Measurements from ENCODE around the gene TMEM54. TPM values are rescaled to one million over a fixed set of nuclear protein-coding genes. Genes with fewer than 3 reads are reported as not detected.

The TMEM54 gene
- total RNA-seq, 1 experiment from 2014 or later, result 95.9 TPM

DNA sequence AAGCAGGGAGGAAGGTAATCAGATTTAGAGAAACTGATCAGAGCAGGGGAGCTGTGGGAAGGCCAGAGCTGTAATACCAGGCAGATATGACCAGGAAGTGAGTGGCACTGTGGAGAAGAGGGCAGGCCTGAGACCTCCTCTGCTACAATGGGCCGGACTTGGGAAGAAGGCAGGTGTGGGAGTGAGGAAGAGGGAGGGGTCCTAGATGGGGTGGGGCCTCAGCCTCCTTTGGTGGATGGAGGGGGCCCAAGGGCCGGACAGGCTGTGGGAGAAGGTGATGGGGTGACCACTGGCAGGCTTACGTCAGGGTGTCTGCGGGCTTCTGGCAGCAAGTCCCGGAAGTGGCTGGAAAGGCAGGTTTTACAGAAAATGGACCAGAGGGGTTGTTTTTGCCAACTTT, 19.9 kb downstream of the TMEM54 start:
- Mint-ChIP-seq H3K4me1 (ENCODE audit: low read depth, unreplicated experiment) (peaks cover 36% of the 10 kb centered on the region), H3K4me3 (ENCODE audit: low read depth, unreplicated experiment) (no peak overlapping the region), H3K9me3 (ENCODE audit: low read depth, unreplicated experiment) (no peaks in the 10 kb centered on the region), H3K36me3 (ENCODE audit: insufficient read depth, unreplicated experiment) (peaks cover 12% of the 10 kb centered on the region), H3K27me3 (ENCODE audit: unreplicated experiment) (peaks cover 45% of the 10 kb centered on the region), H3K27ac (ENCODE audit: unreplicated experiment) (peak overlapping the region; percentile 21)
- CTCF ChIA-PET, result no interaction called here
- intact Hi-C loops (cut with micrococcal nuclease; ENCODE audit: unreplicated experiment), result no loop called here
- no TSS peak for BruUV-seq (replicated peaks)
- DNase-seq, result no peak
- TF ChIP-seq, protein P1, sequence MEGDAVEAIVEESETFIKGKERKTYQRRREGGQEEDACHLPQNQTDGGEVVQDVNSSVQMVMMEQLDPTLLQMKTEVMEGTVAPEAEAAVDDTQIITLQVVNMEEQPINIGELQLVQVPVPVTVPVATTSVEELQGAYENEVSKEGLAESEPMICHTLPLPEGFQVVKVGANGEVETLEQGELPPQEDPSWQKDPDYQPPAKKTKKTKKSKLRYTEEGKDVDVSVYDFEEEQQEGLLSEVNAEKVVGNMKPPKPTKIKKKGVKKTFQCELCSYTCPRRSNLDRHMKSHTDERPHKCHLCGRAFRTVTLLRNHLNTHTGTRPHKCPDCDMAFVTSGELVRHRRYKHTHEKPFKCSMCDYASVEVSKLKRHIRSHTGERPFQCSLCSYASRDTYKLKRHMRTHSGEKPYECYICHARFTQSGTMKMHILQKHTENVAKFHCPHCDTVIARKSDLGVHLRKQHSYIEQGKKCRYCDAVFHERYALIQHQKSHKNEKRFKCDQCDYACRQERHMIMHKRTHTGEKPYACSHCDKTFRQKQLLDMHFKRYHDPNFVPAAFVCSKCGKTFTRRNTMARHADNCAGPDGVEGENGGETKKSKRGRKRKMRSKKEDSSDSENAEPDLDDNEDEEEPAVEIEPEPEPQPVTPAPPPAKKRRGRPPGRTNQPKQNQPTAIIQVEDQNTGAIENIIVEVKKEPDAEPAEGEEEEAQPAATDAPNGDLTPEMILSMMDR (IDR thresholded peaks at IDR 0.05; ENCODE audit: unreplicated experiment), result no peak

DNA sequence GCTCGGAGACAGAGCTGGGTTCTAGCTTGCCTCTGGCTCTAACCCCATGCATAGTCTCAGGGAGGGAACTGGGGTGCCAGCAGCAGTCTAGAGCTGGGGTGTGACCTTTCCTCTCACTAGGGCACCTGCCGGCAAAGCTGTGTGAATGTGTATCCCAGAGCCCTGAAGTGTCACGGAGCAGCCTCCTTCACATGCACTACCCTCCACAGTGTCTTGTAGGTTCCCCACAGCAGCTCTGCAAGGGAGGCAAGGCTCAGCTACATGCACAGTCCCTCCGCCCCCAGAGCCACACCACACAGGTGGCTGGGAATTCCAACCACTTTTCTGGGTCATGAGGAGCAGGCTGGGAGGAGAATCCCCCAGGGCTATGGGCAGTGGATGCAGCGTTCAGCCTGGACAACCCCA, 22.6 kb downstream of the TMEM54 start:
- H3K27me3 Mint-ChIP-seq (ENCODE audit: unreplicated experiment), result peaks cover 40% of the 10 kb centered on the region
- peaks cover 3% of the 10 kb centered on the region for H3K36me3 Mint-ChIP-seq (ENCODE audit: insufficient read depth, unreplicated experiment)
- H3K4me3 Mint-ChIP-seq (ENCODE audit: low read depth, unreplicated experiment), result no peak overlapping the region
- DNase-seq, result no peak
- TF ChIP-seq, protein P1 (IDR thresholded peaks at IDR 0.05; ENCODE audit: unreplicated experiment), result no peak
- no TSS peak for BruUV-seq (replicated peaks)
- no peaks in the 10 kb centered on the region for H3K9me3 Mint-ChIP-seq (ENCODE audit: low read depth, unreplicated experiment)
- H3K4me1 Mint-ChIP-seq (ENCODE audit: low read depth, unreplicated experiment), result peaks cover 33% of the 10 kb centered on the region
- H3K27ac Mint-ChIP-seq (ENCODE audit: unreplicated experiment), result no peak overlapping the region
- intact Hi-C loops (cut with micrococcal nuclease; ENCODE audit: unreplicated experiment), result loop anchor here (10.0 kb wide), 1 partner anchor 474 kb away; no protein-coding TSS in a partner anchor
- CTCF ChIA-PET, result interaction anchor here (0.6 to 1.2 kb wide), 2 partner anchors 14 to 29 kb away, joined by 3 read pairs; no protein-coding TSS in a partner anchor

DNA sequence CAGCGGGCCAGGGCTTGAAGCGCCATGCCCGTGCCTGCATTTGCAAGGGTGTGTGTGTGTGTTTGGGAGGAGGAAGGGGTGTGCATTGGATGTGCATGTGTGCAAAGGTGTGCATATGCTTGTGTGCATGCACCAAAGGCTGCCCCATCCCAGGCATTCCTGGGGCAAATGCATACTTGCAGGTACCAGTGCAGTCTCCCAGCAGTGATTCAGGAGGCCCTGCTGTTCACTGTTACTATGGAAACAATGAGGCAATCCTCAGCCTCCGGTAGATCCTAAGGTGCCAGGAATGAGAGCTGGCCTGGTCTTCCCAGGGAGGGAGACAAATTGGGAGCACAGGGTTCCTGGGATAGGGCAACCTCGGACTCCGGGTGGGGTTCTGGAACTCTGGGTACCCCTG, 23.0 kb downstream of the TMEM54 start:
- no peaks in the 10 kb centered on the region for H3K36me3 Mint-ChIP-seq (ENCODE audit: insufficient read depth, unreplicated experiment)
- no peaks in the 10 kb centered on the region for H3K9me3 Mint-ChIP-seq (ENCODE audit: low read depth, unreplicated experiment)
- H3K4me1 Mint-ChIP-seq (ENCODE audit: low read depth, unreplicated experiment), result peaks cover 32% of the 10 kb centered on the region
- TF ChIP-seq, protein P1 (IDR thresholded peaks at IDR 0.05; ENCODE audit: unreplicated experiment), result no peak
- H3K27ac Mint-ChIP-seq (ENCODE audit: unreplicated experiment), result no peak overlapping the region
- DNase-seq, result no peak
- H3K27me3 Mint-ChIP-seq (ENCODE audit: unreplicated experiment), result peaks cover 37% of the 10 kb centered on the region
- intact Hi-C loops (cut with micrococcal nuclease; ENCODE audit: unreplicated experiment), result loop anchor here (10.0 kb wide), 1 partner anchor 473 kb away; no protein-coding TSS in a partner anchor
- BruUV-seq (replicated peaks), result no TSS peak
- CTCF ChIA-PET, result interaction anchor here (0.6 to 1.2 kb wide), 2 partner anchors 15 to 29 kb away, joined by 3 read pairs; no protein-coding TSS in a partner anchor
- no peak overlapping the region for H3K4me3 Mint-ChIP-seq (ENCODE audit: low read depth, unreplicated experiment)

DNA sequence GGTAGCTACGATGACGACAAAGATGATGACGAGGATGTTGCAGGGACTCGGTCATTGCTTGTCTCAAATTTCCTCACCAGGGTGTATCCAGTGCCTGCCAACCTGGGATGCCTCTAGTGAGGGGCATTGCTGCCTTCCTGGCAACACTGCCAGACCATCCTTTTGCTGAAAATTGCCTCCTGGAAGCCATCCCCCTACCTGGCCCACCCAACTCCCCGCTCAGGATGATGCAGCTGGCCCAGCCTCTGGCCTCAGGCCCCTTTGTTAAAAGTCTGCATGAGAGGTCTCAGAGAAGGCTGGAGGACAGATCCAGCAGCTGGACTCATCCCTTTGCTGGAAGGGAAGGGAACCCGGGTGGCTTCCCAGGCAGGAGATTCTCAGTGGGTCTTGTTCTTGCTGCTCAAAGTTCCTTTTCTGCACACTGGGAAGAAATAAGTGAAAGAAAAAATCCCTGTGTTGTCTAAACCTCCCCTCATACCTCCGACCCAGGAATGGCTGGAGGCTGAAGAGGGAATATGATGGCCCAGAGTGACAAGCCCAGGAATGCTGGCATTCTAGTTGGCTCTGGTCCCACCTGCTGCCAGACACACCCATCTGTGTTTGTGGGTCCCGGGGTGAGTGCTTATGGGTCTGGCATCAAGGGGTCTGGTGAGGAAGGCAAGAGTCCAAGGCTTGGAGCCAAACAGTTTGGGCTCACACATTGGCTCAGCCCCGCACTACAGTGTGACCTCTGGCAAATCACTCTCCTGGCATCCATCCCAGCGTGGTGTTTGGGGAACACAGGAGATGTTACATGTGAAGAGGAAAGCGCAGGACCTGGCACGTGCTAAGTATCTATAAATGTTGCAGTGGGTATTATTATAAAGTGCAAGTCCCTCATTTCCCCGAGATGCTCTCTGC, 23.7 kb downstream of the TMEM54 start:
- intact Hi-C loops (cut with micrococcal nuclease; ENCODE audit: unreplicated experiment), result loop anchor here (10.0 kb wide), 1 partner anchor 473 kb away; no protein-coding TSS in a partner anchor
- peaks cover 32% of the 10 kb centered on the region for H3K4me1 Mint-ChIP-seq (ENCODE audit: low read depth, unreplicated experiment)
- TF ChIP-seq, protein P1 (IDR thresholded peaks at IDR 0.05; ENCODE audit: unreplicated experiment), result no peak
- no peak overlapping the region for H3K27ac Mint-ChIP-seq (ENCODE audit: unreplicated experiment)
- peaks cover 4% of the 10 kb centered on the region for H3K36me3 Mint-ChIP-seq (ENCODE audit: insufficient read depth, unreplicated experiment)
- H3K9me3 Mint-ChIP-seq (ENCODE audit: low read depth, unreplicated experiment), result no peaks in the 10 kb centered on the region
- no peak overlapping the region for H3K4me3 Mint-ChIP-seq (ENCODE audit: low read depth, unreplicated experiment)
- H3K27me3 Mint-ChIP-seq (ENCODE audit: unreplicated experiment), result peaks cover 43% of the 10 kb centered on the region
- CTCF ChIA-PET, result interaction anchor here (1.3 to 1.7 kb wide), 2 partner anchors 130 to 209 kb away, joined by 4 to 6 read pairs; no protein-coding TSS in a partner anchor
- BruUV-seq (replicated peaks), result no TSS peak
- no peak for DNase-seq
